AG20443 (cell line): ENCODE measurements around the gene KLHL33.
"Not testable (repeated sequence)": the region's sequence is repeated elsewhere in the genome, so short reads cannot be mapped to it uniquely, and the experiment has no call there.

ENCODE experiments used
- DNase-seq: peaks from one replicate; pipeline ENCODE4 v3.0.0; 2012; ENCODE audit warnings: low spot score, mixed read lengths

Gene KLHL33

GRCh38 chr14:20446889-20447288 is 10.9 kb upstream of the KLHL33 start:
- DNase-seq: no peak

- DNase-seq: not testable (repeated sequence)
Observed at GRCh38 chr14:20443650-20444049, 7.7 kb upstream of the KLHL33 start.

DNA sequence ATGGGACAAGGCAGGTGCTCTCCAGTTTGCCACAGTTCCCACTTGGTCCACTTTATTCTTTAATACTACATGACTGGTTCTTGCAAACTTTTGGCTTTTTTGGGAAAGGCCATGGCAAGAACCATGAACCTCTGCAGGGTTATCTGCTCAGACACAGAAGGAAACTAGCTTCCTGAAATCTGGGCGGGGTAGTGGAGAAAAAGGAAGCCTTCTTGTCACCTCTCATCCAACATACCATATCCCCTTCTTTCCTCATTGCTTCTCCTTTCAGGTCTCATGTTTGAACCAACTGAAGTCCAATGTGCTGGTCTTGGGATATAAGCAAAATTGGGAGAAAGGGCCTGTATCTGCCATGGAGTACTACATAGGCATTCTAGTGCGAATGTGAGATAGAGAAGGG is 5.5 kb upstream of the KLHL33 start:
- DNase-seq: no peak

GRCh38 chr14:20440882-20441281 is 4.9 kb upstream of the KLHL33 start:
- no peak for DNase-seq

- no peak for DNase-seq
Observed at GRCh38 chr14:20440465-20440864, 4.5 kb upstream of the KLHL33 start.

DNA sequence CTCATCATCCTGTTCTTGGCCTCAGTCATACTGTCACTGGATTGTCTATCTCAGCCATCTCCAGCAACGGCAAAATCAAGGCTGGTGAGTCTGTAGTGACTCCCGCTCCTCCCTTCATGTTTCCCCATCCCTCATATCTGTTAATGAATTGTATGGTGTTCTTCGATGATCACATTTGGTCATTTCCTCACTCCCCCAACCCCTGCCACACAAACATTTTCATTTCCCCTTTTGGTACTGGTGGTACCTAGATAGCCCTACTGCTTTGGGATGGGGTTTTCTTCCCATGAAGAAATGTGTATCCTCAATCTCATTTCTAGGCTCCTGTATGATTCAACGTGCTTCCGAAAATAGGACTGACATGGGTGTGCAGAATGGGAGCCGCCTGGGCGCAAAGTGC is 2.7 kb upstream of the KLHL33 start:
- DNase-seq: no peak

DNA sequence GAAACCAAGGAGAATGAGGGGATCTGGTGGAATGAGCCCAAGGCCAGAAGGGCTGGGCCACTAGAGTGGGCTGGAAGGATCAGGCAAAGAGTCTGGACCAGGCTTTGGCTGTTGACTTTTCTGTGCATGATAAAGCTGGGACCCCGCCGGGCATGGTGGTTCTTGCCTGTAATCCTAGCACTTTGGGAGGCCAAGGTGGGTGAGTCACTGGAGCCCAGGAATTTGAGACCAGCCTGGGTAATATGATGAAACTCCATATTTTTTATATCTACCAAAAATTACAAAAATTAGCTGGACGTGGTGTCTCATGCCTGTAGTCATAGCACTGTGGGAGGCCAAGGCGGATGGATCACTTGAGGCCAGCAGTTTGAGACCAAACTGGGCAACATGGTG is 393 bp upstream of the KLHL33 start:
- DNase-seq: peak; percentile 57

- peak; percentile 29 for DNase-seq
Observed at GRCh38 chr14:20434701-20435581, 1.0 kb downstream of the KLHL33 start.

- DNase-seq: no peak
Observed at GRCh38 chr14:20429801-20430669, 5.9 kb downstream of the KLHL33 start.

- DNase-seq: no peak
Observed at GRCh38 chr14:20428802-20429201, 7.2 kb downstream of the KLHL33 start.

GRCh38 chr14:20428010-20428365 is 8.0 kb downstream of the KLHL33 start:
- DNase-seq: no peak

DNA sequence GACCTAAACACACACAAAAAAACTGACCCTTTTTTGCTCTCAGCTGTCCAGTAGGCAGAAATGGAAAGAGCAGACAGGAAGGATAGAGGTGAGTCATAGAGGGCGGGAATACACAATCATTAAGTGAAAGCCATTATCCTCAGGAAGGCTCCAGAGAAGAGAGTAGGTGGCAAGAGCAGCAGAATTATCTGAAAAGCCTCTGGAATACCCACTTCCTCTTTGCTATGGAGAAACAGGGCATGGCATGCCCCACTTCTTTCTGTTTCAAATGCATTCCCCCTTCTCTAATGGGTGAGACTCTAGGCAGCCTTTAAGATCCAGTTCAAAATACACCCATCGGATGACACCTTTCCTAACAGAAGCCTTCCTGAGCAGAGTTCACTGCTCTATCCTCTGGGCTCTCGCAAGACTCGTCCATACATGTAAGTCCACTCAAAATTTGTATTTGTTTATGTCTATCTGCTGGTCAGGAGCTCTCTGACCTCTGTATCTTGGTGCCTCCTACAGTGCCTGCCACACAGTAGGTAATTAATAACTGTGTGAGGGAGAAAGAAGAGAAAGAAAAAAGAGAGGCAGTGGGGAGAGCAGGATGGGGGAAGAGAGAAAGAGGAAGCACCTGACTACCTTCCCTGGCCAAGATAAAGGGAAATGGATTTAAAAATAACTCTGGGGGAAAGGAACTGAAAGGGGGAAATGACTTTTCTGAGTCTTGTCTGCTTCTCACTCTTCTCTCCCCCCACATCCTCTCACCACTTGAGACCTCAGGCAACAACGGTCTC is 8.5 kb downstream of the KLHL33 start:
- DNase-seq: peak; percentile 75

DNA sequence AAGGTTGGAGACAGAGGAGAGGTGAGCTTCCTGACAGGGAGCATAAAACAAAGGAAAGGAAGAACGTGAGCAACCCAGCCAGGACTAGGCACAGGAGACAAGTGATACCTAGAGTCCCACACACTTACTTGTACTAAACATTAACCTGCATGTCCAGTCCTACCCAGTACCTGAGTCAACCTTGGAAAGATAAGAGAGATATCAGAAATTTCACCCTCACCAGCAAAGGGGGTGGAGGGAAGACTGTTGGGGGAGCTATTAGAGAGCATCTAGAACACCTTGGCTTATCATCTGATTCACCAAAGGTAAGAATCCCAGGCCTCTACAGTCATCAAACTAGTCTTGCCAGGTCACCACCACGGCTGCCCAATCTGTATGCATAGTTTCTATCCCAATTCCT is 11.1 kb downstream of the KLHL33 start:
- DNase-seq: no peak

- no peak for DNase-seq
Observed at GRCh38 chr14:20422886-20423285, 13.1 kb downstream of the KLHL33 start.

DNA sequence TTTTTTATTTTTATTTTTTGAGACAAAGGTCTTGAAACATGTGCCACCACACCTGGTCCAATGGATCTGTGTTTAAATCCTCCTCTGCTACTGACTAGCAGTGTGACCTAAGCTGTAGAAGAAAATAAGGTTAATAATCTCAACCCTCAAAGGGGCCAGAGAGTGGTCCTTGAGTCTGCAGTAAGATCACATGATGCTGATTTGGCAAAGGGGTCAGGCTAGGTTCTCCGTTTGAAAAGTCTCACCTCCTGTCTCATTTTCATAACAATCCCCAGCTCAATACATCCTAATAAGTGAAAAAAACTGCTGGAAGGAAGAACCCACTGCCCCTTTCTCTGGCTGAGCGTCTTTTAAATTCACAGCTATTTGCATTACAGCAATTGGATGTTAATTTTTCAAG is 14.7 kb downstream of the KLHL33 start:
- DNase-seq: no peak

DNA sequence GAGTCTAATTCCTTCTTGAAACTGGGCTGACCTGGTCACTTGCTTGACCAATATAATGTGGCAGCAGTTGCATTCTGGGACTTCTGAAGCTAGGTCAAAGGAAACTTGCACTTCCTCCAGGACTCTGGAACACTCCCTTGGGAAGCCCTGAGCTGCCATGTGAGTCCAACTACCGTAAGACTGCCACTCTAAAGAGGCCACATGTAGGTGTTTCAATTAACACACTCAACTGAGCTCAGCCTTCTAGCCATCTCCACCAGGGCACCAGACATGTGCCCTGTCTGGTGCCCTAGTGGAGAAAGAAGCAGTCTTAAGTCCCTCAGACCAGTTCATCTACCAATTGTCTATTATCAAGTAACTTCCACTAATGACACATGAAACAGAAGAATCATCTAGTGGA is 16.5 kb downstream of the KLHL33 start:
- DNase-seq: no peak

DNA sequence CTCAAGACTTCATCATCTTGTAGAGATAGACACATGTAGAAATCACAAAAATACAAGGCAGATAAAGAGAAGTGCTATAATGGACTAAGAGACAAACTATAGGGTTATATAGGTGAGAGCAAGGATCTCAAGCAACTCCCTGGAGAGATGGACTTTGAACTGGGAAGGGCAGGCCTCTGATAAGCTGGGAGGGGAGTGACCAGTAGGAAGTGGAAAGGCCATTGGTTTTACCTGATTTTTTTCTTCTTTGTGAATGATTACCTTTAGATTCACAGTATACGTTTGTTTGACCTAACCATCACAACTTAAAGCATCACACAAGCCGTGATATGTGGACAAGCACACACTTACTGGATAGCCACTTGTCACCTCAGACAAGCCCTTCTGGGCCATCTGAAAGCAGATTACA is 17.5 kb downstream of the KLHL33 start:
- no peak for DNase-seq

DNA sequence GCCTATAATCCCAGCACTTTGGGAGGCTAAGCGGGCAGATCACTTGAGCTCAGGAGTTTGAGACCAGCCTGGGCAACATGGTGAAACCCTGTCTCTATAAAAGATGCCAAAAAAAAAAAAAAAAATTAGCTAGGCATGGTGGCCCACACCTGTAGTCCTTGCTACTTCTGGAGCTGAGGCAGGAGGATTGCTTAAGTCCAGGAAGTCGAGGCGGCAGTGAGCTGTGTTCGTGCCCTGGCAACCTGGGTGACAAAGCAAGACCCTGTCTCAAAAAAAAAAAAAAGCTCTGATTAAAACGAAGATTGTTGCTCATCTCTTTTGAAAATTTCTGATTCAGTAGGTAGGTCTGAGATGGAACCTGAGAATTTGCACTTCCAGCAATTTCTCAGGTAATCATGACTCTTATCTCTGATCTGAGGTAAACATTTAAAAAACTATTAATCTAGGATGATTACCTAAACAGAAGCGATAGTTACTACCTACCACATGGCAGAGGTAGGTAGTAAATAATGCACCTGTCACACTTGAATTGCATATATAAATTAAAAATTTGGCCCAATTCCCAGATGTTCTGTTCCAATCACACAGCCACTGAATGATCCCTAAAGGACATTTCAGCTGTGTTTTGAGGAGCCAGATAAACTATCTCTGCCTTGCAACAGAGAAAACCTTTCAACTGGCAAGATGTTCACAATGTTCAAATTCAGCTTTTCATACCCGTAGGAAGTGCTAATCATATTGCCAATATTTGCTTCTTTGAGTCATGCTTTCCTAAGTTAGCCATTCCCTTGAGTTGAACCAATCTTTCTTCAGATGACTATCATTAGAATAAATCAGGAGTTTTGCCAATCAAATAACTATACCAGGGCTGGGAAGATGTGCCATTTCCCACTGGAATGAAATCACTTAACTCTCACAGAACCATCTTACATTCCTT is 18.4 kb downstream of the KLHL33 start:
- DNase-seq: no peak

DNA sequence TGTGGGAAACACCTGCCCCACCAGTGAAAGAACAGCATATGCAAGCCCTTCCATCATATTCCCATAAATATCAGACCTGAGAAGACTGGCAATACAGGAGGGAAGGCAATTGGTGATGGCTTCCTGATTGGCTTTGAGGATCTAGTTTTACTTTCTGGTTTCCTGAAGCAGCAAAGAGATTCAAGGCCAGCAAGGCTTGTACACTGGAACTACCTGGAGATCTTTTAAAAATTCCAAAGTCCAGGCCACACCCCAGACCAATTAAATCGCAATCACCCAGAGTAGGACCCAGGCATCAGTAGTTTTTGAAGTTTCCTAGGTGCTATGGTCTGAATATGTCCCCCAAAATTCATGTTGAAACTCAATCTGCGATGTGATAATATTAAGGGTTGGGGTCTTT is 19.7 kb downstream of the KLHL33 start:
- DNase-seq: no peak

GRCh38 chr14:20415782-20416206 is 20.2 kb downstream of the KLHL33 start:
- DNase-seq: peak; percentile 55

- DNase-seq: no peak
Observed at GRCh38 chr14:20413744-20414082, 22.3 kb downstream of the KLHL33 start.
